Measurements from ENCODE around the gene SLC25A1.

The SLC25A1 gene

DNA sequence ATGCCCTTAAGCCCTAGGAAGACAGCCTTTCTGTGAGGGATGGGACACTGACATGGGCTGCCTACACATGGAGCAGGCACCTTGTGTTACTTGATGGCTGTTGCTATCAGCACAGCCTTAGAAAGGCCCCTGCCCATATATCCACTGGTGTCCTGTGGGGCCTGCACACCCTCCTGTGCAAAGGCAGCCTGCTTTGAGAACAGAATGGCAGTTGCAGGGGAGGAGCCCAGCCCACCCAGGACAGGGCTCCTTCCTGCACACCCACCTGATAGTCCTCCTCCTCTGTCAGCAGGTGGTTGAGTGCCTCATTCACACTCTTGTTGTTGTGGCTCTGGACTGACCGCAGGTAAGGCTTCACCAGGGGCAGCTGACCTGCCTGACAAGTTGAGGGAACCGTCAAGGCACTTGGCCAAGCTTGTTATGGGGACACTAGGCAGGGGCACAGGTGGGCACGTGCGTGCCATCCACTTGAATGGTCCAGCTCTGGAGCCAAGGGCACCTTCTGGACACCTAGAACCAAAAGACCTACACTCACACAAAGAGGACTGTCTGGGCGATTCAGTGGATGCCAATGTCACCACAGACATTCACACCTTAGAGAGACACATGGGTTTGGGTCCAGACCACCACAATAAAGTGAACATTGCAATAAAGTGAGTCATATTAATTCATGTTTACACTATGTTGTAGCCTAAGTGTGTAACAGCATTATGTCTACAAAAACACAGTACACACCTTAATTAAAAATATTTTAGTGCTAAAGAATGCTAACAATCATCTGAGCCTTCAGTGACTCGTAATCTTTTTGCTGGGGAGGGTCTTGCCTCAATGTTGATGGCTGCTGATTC, 9.4 kb upstream of the SLC25A1 start:
- no peaks in the 10 kb centered on the region for H3K27me3 ChIP-seq (ENCODE audit: control insufficient read depth, insufficient read depth, low read length)
- H3K4me3 ChIP-seq (ENCODE audit: low read depth, low read length), result no peak overlapping the region
- H3K9ac ChIP-seq (ENCODE audit: low read depth, low read length), result no peak overlapping the region
- H3K9me3 ChIP-seq (ENCODE audit: control insufficient read depth, insufficient read depth, low read length), result no peaks in the 10 kb centered on the region
- no peaks in the 10 kb centered on the region for H3K36me3 ChIP-seq (ENCODE audit: control insufficient read depth, insufficient read depth, low read length)
- no peaks in the 10 kb centered on the region for H3K4me1 ChIP-seq (ENCODE audit: control insufficient read depth, insufficient read depth, low read length)

- Histone ChIP-seq H3K4me1 (ENCODE audit: control insufficient read depth, insufficient read depth, low read length) (no peaks in the 10 kb centered on the region), H3K36me3 (ENCODE audit: control insufficient read depth, insufficient read depth, low read length) (peaks cover 2% of the 10 kb centered on the region), H3K9me3 (ENCODE audit: control insufficient read depth, insufficient read depth, low read length) (no peaks in the 10 kb centered on the region), H3K4me3 (ENCODE audit: low read depth, low read length) (no peak overlapping the region), H3K9ac (ENCODE audit: low read depth, low read length) (no peak overlapping the region), H3K27me3 (ENCODE audit: control insufficient read depth, insufficient read depth, low read length) (no peaks in the 10 kb centered on the region)
These were observed 5.9 kb upstream of the SLC25A1 start for GRCh38 chr22:19184276-19184997.

DNA sequence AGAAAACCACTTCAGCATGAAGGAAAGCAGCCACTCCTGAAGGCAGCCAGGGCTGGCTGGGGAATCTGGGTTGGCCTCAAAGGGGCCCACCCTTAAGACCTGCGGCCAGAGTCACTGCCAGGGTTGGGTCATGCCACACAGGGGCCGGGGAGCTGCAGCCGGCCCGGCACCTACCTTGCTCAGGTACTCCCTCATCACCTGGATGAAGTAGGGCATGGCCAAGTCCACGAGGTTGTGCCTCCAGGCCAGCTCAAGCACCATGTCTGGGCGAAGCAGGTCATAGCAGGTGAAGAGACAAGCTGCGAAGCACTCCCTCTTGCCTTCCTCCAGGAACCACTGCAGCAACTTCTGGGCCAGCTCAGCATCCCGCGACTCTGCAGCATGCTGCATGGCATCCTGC, 4.7 kb upstream of the SLC25A1 start:
- no peak overlapping the region for H3K4me3 ChIP-seq (ENCODE audit: low read depth, low read length)
- H3K4me1 ChIP-seq (ENCODE audit: control insufficient read depth, insufficient read depth, low read length), result no peaks in the 10 kb centered on the region
- H3K9ac ChIP-seq (ENCODE audit: low read depth, low read length), result no peak overlapping the region
- peaks cover 2% of the 10 kb centered on the region for H3K36me3 ChIP-seq (ENCODE audit: control insufficient read depth, insufficient read depth, low read length)
- no peaks in the 10 kb centered on the region for H3K9me3 ChIP-seq (ENCODE audit: control insufficient read depth, insufficient read depth, low read length)
- H3K27me3 ChIP-seq (ENCODE audit: control insufficient read depth, insufficient read depth, low read length), result no peaks in the 10 kb centered on the region

DNA sequence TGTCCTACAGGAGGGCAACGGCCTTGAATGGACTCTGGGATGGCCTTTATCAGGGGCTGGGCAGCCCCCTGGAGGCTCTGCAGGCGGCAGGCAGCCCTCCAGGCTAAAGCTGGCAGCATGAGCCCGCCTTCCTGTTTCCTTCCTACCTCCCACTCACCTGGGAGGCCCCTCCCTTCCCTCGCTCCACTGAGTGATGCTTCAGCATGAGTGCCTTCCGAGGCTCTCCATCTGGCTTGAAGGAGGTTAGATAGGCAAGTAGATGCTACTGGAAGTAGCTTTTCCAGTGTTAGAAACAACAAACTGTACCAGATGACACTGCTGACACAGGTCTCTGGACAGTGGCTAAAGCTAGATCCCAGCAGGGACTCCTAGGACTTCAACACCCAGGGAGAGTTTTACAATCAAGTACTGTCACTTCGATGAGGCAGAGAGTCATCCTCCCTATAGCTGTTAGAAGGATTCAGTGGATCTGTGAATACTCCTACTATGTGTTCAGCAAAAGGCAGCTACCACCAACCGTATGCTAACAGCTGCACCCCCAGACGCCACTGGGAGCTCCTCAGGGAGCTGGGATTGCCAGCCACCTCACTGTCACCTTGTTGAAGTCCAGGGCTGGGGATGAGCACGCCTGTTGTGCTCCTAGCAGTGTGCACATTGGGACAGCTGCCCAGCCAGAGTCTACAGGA, 4.1 kb upstream of the SLC25A1 start:
- no peak overlapping the region for H3K9ac ChIP-seq (ENCODE audit: low read depth, low read length)
- peaks cover 2% of the 10 kb centered on the region for H3K36me3 ChIP-seq (ENCODE audit: control insufficient read depth, insufficient read depth, low read length)
- H3K4me1 ChIP-seq (ENCODE audit: control insufficient read depth, insufficient read depth, low read length), result no peaks in the 10 kb centered on the region
- H3K4me3 ChIP-seq (ENCODE audit: low read depth, low read length), result no peak overlapping the region
- no peaks in the 10 kb centered on the region for H3K9me3 ChIP-seq (ENCODE audit: control insufficient read depth, insufficient read depth, low read length)
- H3K27me3 ChIP-seq (ENCODE audit: control insufficient read depth, insufficient read depth, low read length), result no peaks in the 10 kb centered on the region

- H3K27me3 ChIP-seq (ENCODE audit: control insufficient read depth, insufficient read depth, low read length), result no peaks in the 10 kb centered on the region
- no peak overlapping the region for H3K4me3 ChIP-seq (ENCODE audit: low read depth, low read length)
- peaks cover 3% of the 10 kb centered on the region for H3K36me3 ChIP-seq (ENCODE audit: control insufficient read depth, insufficient read depth, low read length)
- H3K9me3 ChIP-seq (ENCODE audit: control insufficient read depth, insufficient read depth, low read length), result no peaks in the 10 kb centered on the region
- no peak overlapping the region for H3K9ac ChIP-seq (ENCODE audit: low read depth, low read length)
- H3K4me1 ChIP-seq (ENCODE audit: control insufficient read depth, insufficient read depth, low read length), result no peaks in the 10 kb centered on the region
These were observed 3.4 kb upstream of the SLC25A1 start for GRCh38 chr22:19181786-19182471.

- Histone ChIP-seq H3K36me3 (ENCODE audit: control insufficient read depth, insufficient read depth, low read length) (peaks cover 10% of the 10 kb centered on the region), H3K9ac (ENCODE audit: low read depth, low read length) (no peak overlapping the region)
These were observed 2.3 kb upstream of the SLC25A1 start for GRCh38 chr22:19180740-19181410.

DNA sequence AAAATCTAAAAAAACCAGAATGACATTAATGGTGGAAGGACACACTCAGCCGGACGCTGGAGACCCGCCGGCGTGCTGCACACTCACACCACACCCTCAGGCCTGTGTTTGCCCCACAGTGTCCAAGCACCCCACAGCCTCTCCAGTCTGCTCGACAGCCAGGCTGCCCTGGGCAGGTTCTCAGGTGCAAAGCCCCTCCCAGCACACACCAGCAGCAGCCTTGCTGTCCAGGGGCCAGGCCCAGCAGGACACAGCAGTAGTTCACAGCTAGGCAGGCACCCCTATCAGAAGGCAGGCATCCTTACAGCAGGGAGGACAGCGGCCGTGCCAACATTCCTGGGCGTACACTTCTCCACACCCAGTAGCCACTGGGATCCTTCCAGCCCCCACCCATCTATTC, 1.7 kb upstream of the SLC25A1 start:
- H3K9ac ChIP-seq (ENCODE audit: low read depth, low read length), result no peak overlapping the region
- H3K36me3 ChIP-seq (ENCODE audit: control insufficient read depth, insufficient read depth, low read length), result peaks cover 17% of the 10 kb centered on the region
- H3K4me1 ChIP-seq (ENCODE audit: control insufficient read depth, insufficient read depth, low read length), result no peaks in the 10 kb centered on the region
- H3K9me3 ChIP-seq (ENCODE audit: control insufficient read depth, insufficient read depth, low read length), result no peaks in the 10 kb centered on the region
- H3K27me3 ChIP-seq (ENCODE audit: control insufficient read depth, insufficient read depth, low read length), result no peaks in the 10 kb centered on the region
- no peak overlapping the region for H3K4me3 ChIP-seq (ENCODE audit: low read depth, low read length)

More at GRCh38 chr22:19180740-19181410, 2.3 kb upstream of the SLC25A1 start:
- H3K4me1 ChIP-seq (ENCODE audit: control insufficient read depth, insufficient read depth, low read length), result no peaks in the 10 kb centered on the region
- no peaks in the 10 kb centered on the region for H3K9me3 ChIP-seq (ENCODE audit: control insufficient read depth, insufficient read depth, low read length)
- no peaks in the 10 kb centered on the region for H3K27me3 ChIP-seq (ENCODE audit: control insufficient read depth, insufficient read depth, low read length)
- H3K4me3 ChIP-seq (ENCODE audit: low read depth, low read length), result no peak overlapping the region

DNA sequence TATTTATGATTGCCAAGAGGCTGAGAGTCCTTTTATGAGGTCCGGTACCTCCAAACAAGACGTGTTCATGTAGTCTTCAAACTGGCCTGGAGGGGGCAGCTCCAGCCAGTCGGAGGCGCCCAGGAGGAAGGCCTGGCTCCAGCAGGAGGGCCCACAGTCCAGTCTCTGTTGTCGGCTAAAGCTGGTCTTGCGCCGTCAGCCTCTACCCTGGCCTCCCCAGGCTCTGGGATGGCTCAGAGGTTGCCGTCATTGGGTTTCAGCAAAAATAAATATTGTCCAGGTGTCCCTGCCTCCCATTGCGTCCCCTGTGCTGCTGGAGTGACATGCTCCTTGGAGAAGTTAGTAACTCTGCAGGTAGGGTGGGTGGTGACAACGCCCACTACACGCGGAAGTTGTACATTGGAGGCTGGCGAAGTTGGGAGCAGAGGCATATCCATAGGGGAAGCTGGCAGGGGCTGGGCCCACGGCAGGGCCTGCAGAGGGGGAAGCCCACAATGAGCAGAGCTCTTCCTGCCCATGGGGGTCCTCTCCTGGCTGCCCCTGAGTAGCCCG, 1.0 kb upstream of the SLC25A1 start:
- Histone ChIP-seq H3K4me3 (ENCODE audit: low read depth, low read length) (peak overlapping the region; percentile 80), H3K9me3 (ENCODE audit: control insufficient read depth, insufficient read depth, low read length) (no peaks in the 10 kb centered on the region), H3K9ac (ENCODE audit: low read depth, low read length) (peak overlapping the region; percentile 73), H3K27me3 (ENCODE audit: control insufficient read depth, insufficient read depth, low read length) (no peaks in the 10 kb centered on the region), H3K36me3 (ENCODE audit: control insufficient read depth, insufficient read depth, low read length) (peaks cover 23% of the 10 kb centered on the region), H3K4me1 (ENCODE audit: control insufficient read depth, insufficient read depth, low read length) (peaks cover 2% of the 10 kb centered on the region)

- Histone ChIP-seq H3K4me3 (ENCODE audit: low read depth, low read length) (peak overlapping the region; percentile 66), H3K27me3 (ENCODE audit: control insufficient read depth, insufficient read depth, low read length) (no peaks in the 10 kb centered on the region), H3K36me3 (ENCODE audit: control insufficient read depth, insufficient read depth, low read length) (peaks cover 23% of the 10 kb centered on the region), H3K9me3 (ENCODE audit: control insufficient read depth, insufficient read depth, low read length) (no peaks in the 10 kb centered on the region), H3K4me1 (ENCODE audit: control insufficient read depth, insufficient read depth, low read length) (peaks cover 10% of the 10 kb centered on the region), H3K9ac (ENCODE audit: low read depth, low read length) (peak overlapping the region; percentile 70)
These were observed 375 bp downstream of the SLC25A1 start for GRCh38 chr22:19178065-19178656.

- Histone ChIP-seq H3K4me1 (ENCODE audit: control insufficient read depth, insufficient read depth, low read length) (peaks cover 10% of the 10 kb centered on the region), H3K27me3 (ENCODE audit: control insufficient read depth, insufficient read depth, low read length) (no peaks in the 10 kb centered on the region), H3K4me3 (ENCODE audit: low read depth, low read length) (peak overlapping the region; percentile 66), H3K9ac (ENCODE audit: low read depth, low read length) (peak overlapping the region; percentile 70), H3K9me3 (ENCODE audit: control insufficient read depth, insufficient read depth, low read length) (no peaks in the 10 kb centered on the region), H3K36me3 (ENCODE audit: control insufficient read depth, insufficient read depth, low read length) (peaks cover 23% of the 10 kb centered on the region)
These were observed 1.1 kb downstream of the SLC25A1 start for GRCh38 chr22:19177164-19178064.
